HCT116 (cell line): Measurements from ENCODE around the gene TTC33. TPM values are rescaled to one million over a fixed set of nuclear protein-coding genes. Genes with fewer than 3 reads are reported as not detected.

Experiments used
- ATAC-seq: fragments of 200-7000 bp; cut with Tn5 transposase; 2 replicates; pipeline ENCODE4 v1.9.1; 2020; ENCODE audit warnings: mild to moderate bottlenecking, moderate library complexity
- BruUV-seq: library from RNA; stranded (reverse); fragments of 400-500 nt; replicated peaks from 2 replicates; lab custom pipeline; 2021; lab: Mats Ljungman, UMichigan
- CTCF ChIA-PET: fragments of 300-600 bp; sonication (Branson Sonifier 250); formaldehyde crosslinking; loops from one replicate; lab custom pipeline; 2021; ENCODE audit warnings: antibody characterized with exemption; lab: Charles Lee
- POLR2A ChIA-PET: fragments of 300-600, 350-600 bp; sonication (Branson Sonifier 250); formaldehyde crosslinking; loops from one replicate; lab custom pipeline; 2021; ENCODE audit warnings: antibody characterized with exemption; lab: Charles Lee
- RAD21 ChIA-PET, 2 experiments: fragments of 300-600 bp; sonication (Branson Sonifier 250); formaldehyde crosslinking; loops; one replicate each; lab custom pipeline; 2023; ENCODE audit warnings: low total read pairs in 2 of 2; ENCODE audit not compliant: uncharacterized antibody in 2 of 2, unreplicated experiment in 2 of 2, low non-redundant PET in 1 of 2; lab: Charles Lee
- DNase-seq: peaks from one replicate; pipeline ENCODE4 v3.0.0-alpha.2; 2010; ENCODE audit warnings: low read depth, low spot score
- H2AFZ ChIP-seq: fragments of 200-600 bp; shearing (Covaris generic), sonication (generic); 2 replicates; pipeline ENCODE4 v1.6.1; 2017; ENCODE audit warnings: low read depth, mixed run types, mixed read lengths, antibody characterized with exemption, low read length; ENCODE audit not compliant: poor library complexity, severe bottlenecking
- H3K27ac ChIP-seq: 2 replicates; pipeline ENCODE4 v1.5.1; 2012; ENCODE audit warnings: low read depth, low read length
- H3K27me3 ChIP-seq: fragments of 200-600 bp; sonication (generic); 2 replicates; pipeline ENCODE4 v1.6.1; 2016; ENCODE audit warnings: mixed run types, low read length, mixed read lengths; ENCODE audit not compliant: insufficient read depth
- H3K36me3 ChIP-seq, 2 experiments: fragments of 200-500 bp in 1 of 2; fragments of 200-600 bp in 1 of 2; sonication (Bioruptor generic) in 1 of 2; sonication (generic) in 1 of 2; 2 replicates each; pipeline versions ENCODE4 v1.5.1 to v1.6.1; 2014 to 2016; ENCODE audit warnings: low read length in 2 of 2, inconsistent platforms in 1 of 2, mixed read lengths in 1 of 2, mixed run types in 1 of 2; ENCODE audit not compliant: insufficient read depth in 2 of 2, control insufficient read depth in 1 of 2
- H3K4me1 ChIP-seq, 2 experiments: fragments of 200-600 bp in 1 of 2; sonication (generic) in 1 of 2; 2 replicates each; pipeline versions ENCODE4 v1.5.1 to v1.6.1; 2012 to 2017; ENCODE audit warnings: low read length in 2 of 2, inconsistent platforms in 1 of 2, mild to moderate bottlenecking in 1 of 2, mixed read lengths in 1 of 2, mixed run types in 1 of 2, moderate library complexity in 1 of 2; ENCODE audit not compliant: insufficient read depth in 2 of 2, control insufficient read depth in 1 of 2
- H3K4me2 ChIP-seq: fragments of 200-600 bp; sonication (generic); 2 replicates; pipeline ENCODE4 v1.6.1; 2017; ENCODE audit warnings: mixed run types, low read length, mixed read lengths
- H3K4me3 ChIP-seq, 2 experiments: fragments of 200-600 bp in 1 of 2; sonication (generic) in 1 of 2; replicated peaks in 1 of 2; 2 replicates each; pipeline ENCODE4 v1.5.1; 2011 to 2016; ENCODE audit warnings: low read length in 2 of 2, control low read depth in 1 of 2, low read depth in 1 of 2, mild to moderate bottlenecking in 1 of 2, mixed read lengths in 1 of 2, mixed run types in 1 of 2
- H3K79me2 ChIP-seq: fragments of 200-600 bp; sonication (generic); 2 replicates; pipeline ENCODE4 v1.6.1; 2017; ENCODE audit warnings: mild to moderate bottlenecking, mixed run types, low read length, moderate library complexity, mixed read lengths; ENCODE audit not compliant: insufficient read depth
- H3K9ac ChIP-seq: fragments of 200-600 bp; sonication (generic); 2 replicates; pipeline ENCODE4 v1.6.1; 2016; ENCODE audit warnings: low read length, mixed read lengths
- H3K9me2 ChIP-seq: fragments of 200-600 bp; sonication (generic), shearing (Covaris generic); 2 replicates; pipeline ENCODE4 v1.6.1; 2017; ENCODE audit warnings: mixed run types, mild to moderate bottlenecking, moderate library complexity; ENCODE audit not compliant: insufficient read depth
- H3K9me3 ChIP-seq, 2 experiments: fragments of 200-500 bp in 1 of 2; fragments of 200-600 bp in 1 of 2; sonication (Bioruptor generic) in 1 of 2; sonication (generic) in 1 of 2; 2 replicates each; pipeline ENCODE4 v1.6.1; 2014 to 2017; ENCODE audit warnings: low read length in 2 of 2, mixed read lengths in 2 of 2, inconsistent platforms in 1 of 2, low read depth in 1 of 2, mild to moderate bottlenecking in 1 of 2, mixed run types in 1 of 2, moderate library complexity in 1 of 2; ENCODE audit not compliant: control insufficient read depth in 1 of 2, insufficient read depth in 1 of 2
- H4K20me1 ChIP-seq: fragments of 200-600 bp; sonication (generic), shearing (Covaris generic); 2 replicates; pipeline ENCODE4 v1.6.1; 2017; ENCODE audit warnings: mixed run types, mild to moderate bottlenecking, moderate library complexity; ENCODE audit not compliant: insufficient read depth
- CEBPB ChIP-seq: IDR thresholded peaks from 2 replicates; pipeline ENCODE4 v1.6.1; 2012; ENCODE audit warnings: low read depth
- EGR1 ChIP-seq: IDR thresholded peaks from 2 replicates; pipeline ENCODE4 v1.6.1; 2012; ENCODE audit warnings: low read depth
- FOSL1 ChIP-seq: IDR thresholded peaks from 2 replicates; pipeline ENCODE4 v1.6.1; 2012; ENCODE audit warnings: low read depth
- JUND ChIP-seq: IDR thresholded peaks from 2 replicates; pipeline ENCODE4 v1.6.1; 2012
- POLR2A ChIP-seq: IDR thresholded peaks from 2 replicates; pipeline ENCODE4 v1.7.0; 2011; ENCODE audit warnings: borderline replicate concordance; ENCODE audit not compliant: insufficient read depth, insufficient read length; ENCODE audit errors: extremely low read depth
- SIN3A ChIP-seq: IDR thresholded peaks from 2 replicates; pipeline ENCODE4 v1.6.1; 2012; ENCODE audit warnings: low read depth
- TCF7L2 ChIP-seq: IDR thresholded peaks from 2 replicates; pipeline ENCODE4 v1.7.0; 2011; ENCODE audit warnings: borderline replicate concordance, inconsistent platforms; ENCODE audit not compliant: insufficient read depth, insufficient read length; ENCODE audit errors: extremely low read depth
- ZBTB33 ChIP-seq: IDR thresholded peaks from 2 replicates; pipeline ENCODE4 v1.6.1; 2011; ENCODE audit warnings: mild to moderate bottlenecking, low read length, moderate library complexity; ENCODE audit not compliant: insufficient replicate concordance; ENCODE audit errors: extremely low read depth
- intact Hi-C: fragments of 100-400 bp; cut with micrococcal nuclease; formaldehyde crosslinking; loops from 2 replicates; pipeline ENCODE4 v1.10.0; 2022
- total RNA-seq: library from RNA; stranded (reverse); gene quantifications from one replicate; pipeline ENCODE4 v1.2.1, GENCODE V29; 2021; ENCODE audit not compliant: unreplicated experiment
- TF ChIP-seq, protein P1 (sequence below), 3 experiments: fragments of 200-600 bp in 1 of 3; sonication (generic) in 1 of 3; IDR thresholded peaks in 2 of 3; conservative IDR thresholded peaks in 1 of 3; 2 replicates each; pipeline ENCODE4 v1.5.1; 2012 to 2017; ENCODE audit warnings: low read depth in 2 of 3, low read length in 2 of 3, antibody characterized with exemption in 1 of 3, borderline replicate concordance in 1 of 3, control low read depth in 1 of 3, mild to moderate bottlenecking in 1 of 3, mixed read lengths in 1 of 3, mixed run types in 1 of 3, moderate library complexity in 1 of 3; ENCODE audit not compliant: insufficient read depth in 1 of 3

TTC33 gene
- total RNA-seq, 1 experiment from 2014 or later, result 14.5 TPM

DNA sequence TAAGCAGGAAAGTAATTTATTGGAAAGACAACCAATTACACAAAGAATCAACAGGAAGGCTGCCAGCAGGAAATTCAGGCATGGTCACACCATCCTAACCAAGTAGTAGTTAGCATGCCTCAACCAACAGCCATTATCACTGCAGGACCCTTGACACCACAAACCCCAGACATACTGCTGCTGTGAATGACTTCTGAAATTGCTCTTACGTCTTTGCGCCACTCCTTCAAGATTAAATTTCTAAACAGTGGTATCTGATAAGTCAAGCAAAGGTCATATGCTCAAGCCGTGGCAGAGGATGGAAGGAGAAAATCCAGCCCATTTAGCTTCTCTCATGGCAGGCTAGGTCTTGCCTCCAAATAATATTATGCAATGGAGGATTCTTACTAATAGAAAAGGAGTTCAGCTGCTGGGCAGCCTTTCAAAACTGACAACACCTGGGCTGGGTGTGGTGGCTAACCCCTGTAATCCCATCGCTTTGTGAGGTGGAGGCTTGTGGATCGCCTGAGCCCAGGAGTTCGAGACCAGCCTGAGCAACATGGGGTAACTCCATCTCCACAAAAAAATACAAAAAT is 81.0 kb downstream of the TTC33 start:
- Histone ChIP-seq H3K36me3 (no peaks in the 10 kb centered on the region), H3K9me2 (no peaks in the 10 kb centered on the region), H3K79me2 (no peaks in the 10 kb centered on the region), H3K4me2 (no peak overlapping the region), H3K27me3 (no peaks in the 10 kb centered on the region), H4K20me1 (no peaks in the 10 kb centered on the region), H3K4me1 (peaks cover 17 to 23% of the 10 kb centered on the region in 2 experiments), H3K4me3 (no peak overlapping the region), H3K27ac (no peak overlapping the region), H2AFZ (no peak overlapping the region), H3K9me3 (no peaks in the 10 kb centered on the region)
- intact Hi-C loops, result no loop called here
- ChIA-PET CTCF (no interaction called here), RAD21 (no interaction called here), POLR2A (no interaction called here)
- ATAC-seq, result no peak
- DNase-seq, result no peak
- TF ChIP-seq CEBPB (no peak), FOSL1 (no peak), POLR2A (no peak), TCF7L2 (no peak), ZBTB33 (no peak), JUND (no peak), EGR1 (no peak), SIN3A (no peak)
- TF ChIP-seq, protein P1, sequence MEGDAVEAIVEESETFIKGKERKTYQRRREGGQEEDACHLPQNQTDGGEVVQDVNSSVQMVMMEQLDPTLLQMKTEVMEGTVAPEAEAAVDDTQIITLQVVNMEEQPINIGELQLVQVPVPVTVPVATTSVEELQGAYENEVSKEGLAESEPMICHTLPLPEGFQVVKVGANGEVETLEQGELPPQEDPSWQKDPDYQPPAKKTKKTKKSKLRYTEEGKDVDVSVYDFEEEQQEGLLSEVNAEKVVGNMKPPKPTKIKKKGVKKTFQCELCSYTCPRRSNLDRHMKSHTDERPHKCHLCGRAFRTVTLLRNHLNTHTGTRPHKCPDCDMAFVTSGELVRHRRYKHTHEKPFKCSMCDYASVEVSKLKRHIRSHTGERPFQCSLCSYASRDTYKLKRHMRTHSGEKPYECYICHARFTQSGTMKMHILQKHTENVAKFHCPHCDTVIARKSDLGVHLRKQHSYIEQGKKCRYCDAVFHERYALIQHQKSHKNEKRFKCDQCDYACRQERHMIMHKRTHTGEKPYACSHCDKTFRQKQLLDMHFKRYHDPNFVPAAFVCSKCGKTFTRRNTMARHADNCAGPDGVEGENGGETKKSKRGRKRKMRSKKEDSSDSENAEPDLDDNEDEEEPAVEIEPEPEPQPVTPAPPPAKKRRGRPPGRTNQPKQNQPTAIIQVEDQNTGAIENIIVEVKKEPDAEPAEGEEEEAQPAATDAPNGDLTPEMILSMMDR (IDR thresholded peaks at IDR 0.05 in 2 of 3, conservative IDR thresholded peaks at IDR 0.05 in 1 of 3; ENCODE audit: borderline replicate concordance in 1 of 3, insufficient read depth in 1 of 3, low read depth in 2 of 3, low read length in 2 of 3), result no peak
- TF ChIP-seq, all 23 proteins: peak for 0
- H3K9ac ChIP-seq, result no peak overlapping the region
- BruUV-seq, result no TSS peak
